ENCODE measurements around the gene CLCA1.

GRCh38 chr1:86487811-86488141 is 19.0 kb downstream of the CLCA1 start:
- TF ChIP-seq, protein P1, sequence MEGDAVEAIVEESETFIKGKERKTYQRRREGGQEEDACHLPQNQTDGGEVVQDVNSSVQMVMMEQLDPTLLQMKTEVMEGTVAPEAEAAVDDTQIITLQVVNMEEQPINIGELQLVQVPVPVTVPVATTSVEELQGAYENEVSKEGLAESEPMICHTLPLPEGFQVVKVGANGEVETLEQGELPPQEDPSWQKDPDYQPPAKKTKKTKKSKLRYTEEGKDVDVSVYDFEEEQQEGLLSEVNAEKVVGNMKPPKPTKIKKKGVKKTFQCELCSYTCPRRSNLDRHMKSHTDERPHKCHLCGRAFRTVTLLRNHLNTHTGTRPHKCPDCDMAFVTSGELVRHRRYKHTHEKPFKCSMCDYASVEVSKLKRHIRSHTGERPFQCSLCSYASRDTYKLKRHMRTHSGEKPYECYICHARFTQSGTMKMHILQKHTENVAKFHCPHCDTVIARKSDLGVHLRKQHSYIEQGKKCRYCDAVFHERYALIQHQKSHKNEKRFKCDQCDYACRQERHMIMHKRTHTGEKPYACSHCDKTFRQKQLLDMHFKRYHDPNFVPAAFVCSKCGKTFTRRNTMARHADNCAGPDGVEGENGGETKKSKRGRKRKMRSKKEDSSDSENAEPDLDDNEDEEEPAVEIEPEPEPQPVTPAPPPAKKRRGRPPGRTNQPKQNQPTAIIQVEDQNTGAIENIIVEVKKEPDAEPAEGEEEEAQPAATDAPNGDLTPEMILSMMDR (IDR thresholded peaks at IDR 0.05), result no peak
- TF ChIP-seq POLR2A (IDR thresholded peaks at IDR 0.05), result no peak

Data from esophagus squamous epithelium (tissue), 4 donors.